Large intestine (tissue), 3 donors: ENCODE results near the gene TSGA10IP. TPM values are rescaled to one million over a fixed set of nuclear protein-coding genes. Genes with fewer than 3 reads are reported as not detected.

Experiments used
- DNase-seq, 2 donors: peaks; one replicate each; pipeline versions ENCODE4 v3.0.0 to v3.0.0-alpha.2; 2013
- H3K27ac ChIP-seq: one replicate; pipeline ENCODE4 v1.5.1; 2013; ENCODE audit warnings: low read length
- H3K27me3 ChIP-seq: 2 replicates; pipeline ENCODE4 v1.6.1; 2013; ENCODE audit warnings: low read length; ENCODE audit not compliant: control insufficient read depth, insufficient read depth
- H3K36me3 ChIP-seq: 2 replicates; pipeline ENCODE4 v1.6.1; 2013; ENCODE audit warnings: low read length; ENCODE audit not compliant: control insufficient read depth, insufficient read depth
- H3K4me1 ChIP-seq: one replicate; pipeline ENCODE4 v1.6.1; 2013; ENCODE audit warnings: low read length; ENCODE audit not compliant: control insufficient read depth, insufficient read depth
- H3K4me3 ChIP-seq: one replicate; pipeline ENCODE4 v1.5.1; 2013; ENCODE audit warnings: low read length
- H3K9me3 ChIP-seq: one replicate; pipeline ENCODE4 v1.6.1; 2013; ENCODE audit warnings: mild to moderate bottlenecking, low read depth, low read length, moderate library complexity; ENCODE audit not compliant: control insufficient read depth
- WGBS: methylation state at CpG from one replicate; pipeline ENCODE4 v1.1.5; 2013; ENCODE audit warnings: low lambda C conversion rate; ENCODE audit not compliant: insufficient coverage; 5-methylcytosine and 5-hydroxymethylcytosine counted together
- polyA plus RNA-seq: library from polyadenylated mRNA; unstranded; fragments of 120-200 nt; gene quantifications from one replicate; pipeline ENCODE4 v1.2.1, GENCODE V29; 2013

TSGA10IP gene
- polyA plus RNA-seq, 1 donor, result not detected

- no peak for DNase-seq
- H3K27me3 ChIP-seq, result peaks cover 63% of the 10 kb centered on the region
- no peaks in the 10 kb centered on the region for H3K36me3 ChIP-seq
- H3K4me1 ChIP-seq, result peaks cover 9% of the 10 kb centered on the region
- 67% methylated on average over 2 of the region's 8 CpGs for WGBS
- peaks cover 9% of the 10 kb centered on the region for H3K9me3 ChIP-seq
- H3K27ac ChIP-seq, result no peak overlapping the region
- no peak overlapping the region for H3K4me3 ChIP-seq
Measured at GRCh38 chr11:65903715-65904114, 41.6 kb upstream of the TSGA10IP start.

GRCh38 chr11:65906602-65907001 is 38.7 kb upstream of the TSGA10IP start:
- H3K4me1 ChIP-seq, result peaks cover 3% of the 10 kb centered on the region
- H3K9me3 ChIP-seq, result no peaks in the 10 kb centered on the region
- WGBS, result no CpG with 5 or more reads among the region's 5 CpGs
- no peaks in the 10 kb centered on the region for H3K36me3 ChIP-seq
- no peak for DNase-seq
- no peak overlapping the region for H3K4me3 ChIP-seq
- peaks cover 41% of the 10 kb centered on the region for H3K27me3 ChIP-seq
- no peak overlapping the region for H3K27ac ChIP-seq

- Histone ChIP-seq H3K27me3 (peaks cover 31% of the 10 kb centered on the region), H3K9me3 (no peaks in the 10 kb centered on the region), H3K27ac (no peak overlapping the region), H3K4me3 (no peak overlapping the region), H3K36me3 (no peaks in the 10 kb centered on the region), H3K4me1 (peaks cover 4% of the 10 kb centered on the region)
- WGBS, result no CpG with 5 or more reads among the region's 6 CpGs
- DNase-seq, result no peak
Measured at GRCh38 chr11:65907878-65908277, 37.4 kb upstream of the TSGA10IP start.

- Histone ChIP-seq H3K27ac (no peak overlapping the region), H3K4me1 (peaks cover 4% of the 10 kb centered on the region), H3K36me3 (peaks cover 6% of the 10 kb centered on the region), H3K4me3 (no peak overlapping the region), H3K27me3 (peaks cover 17% of the 10 kb centered on the region), H3K9me3 (no peaks in the 10 kb centered on the region)
- WGBS, result no CpG with 5 or more reads among the region's 14 CpGs
- DNase-seq, result peak in 1 of 2 donors; percentile 32
Measured at GRCh38 chr11:65911682-65912568, 33.4 kb upstream of the TSGA10IP start.

GRCh38 chr11:65912845-65913244 is 32.4 kb upstream of the TSGA10IP start:
- H3K4me3 ChIP-seq, result no peak overlapping the region
- no peak for DNase-seq
- peaks cover 11% of the 10 kb centered on the region for H3K4me1 ChIP-seq
- no CpG with 5 or more reads among the region's 4 CpGs for WGBS
- H3K27ac ChIP-seq, result no peak overlapping the region
- peaks cover 13% of the 10 kb centered on the region for H3K27me3 ChIP-seq
- peaks cover 9% of the 10 kb centered on the region for H3K36me3 ChIP-seq
- H3K9me3 ChIP-seq, result no peaks in the 10 kb centered on the region

- peaks cover 9% of the 10 kb centered on the region for H3K27me3 ChIP-seq
- DNase-seq, result no peak
- H3K27ac ChIP-seq, result no peak overlapping the region
- H3K9me3 ChIP-seq, result peaks cover 5% of the 10 kb centered on the region
- no CpG with 5 or more reads among the region's 10 CpGs for WGBS
- no peak overlapping the region for H3K4me3 ChIP-seq
- H3K4me1 ChIP-seq, result peaks cover 17% of the 10 kb centered on the region
- H3K36me3 ChIP-seq, result peaks cover 9% of the 10 kb centered on the region
Measured at GRCh38 chr11:65915101-65915820, 30.0 kb upstream of the TSGA10IP start.

- peaks cover 6% of the 10 kb centered on the region for H3K27me3 ChIP-seq
- H3K4me1 ChIP-seq, result peaks cover 22% of the 10 kb centered on the region
- no peak for DNase-seq
- H3K36me3 ChIP-seq, result peaks cover 10% of the 10 kb centered on the region
- H3K27ac ChIP-seq, result no peak overlapping the region
- no CpG with 5 or more reads among the region's 13 CpGs for WGBS
- peaks cover 5% of the 10 kb centered on the region for H3K9me3 ChIP-seq
- no peak overlapping the region for H3K4me3 ChIP-seq
Measured at GRCh38 chr11:65915821-65916251, 29.4 kb upstream of the TSGA10IP start.

- Histone ChIP-seq H3K4me1 (peaks cover 24% of the 10 kb centered on the region), H3K36me3 (peaks cover 11% of the 10 kb centered on the region), H3K9me3 (peaks cover 5% of the 10 kb centered on the region), H3K27ac (no peak overlapping the region), H3K4me3 (no peak overlapping the region), H3K27me3 (peaks cover 5% of the 10 kb centered on the region)
- DNase-seq, result no peak
- no CpG with 5 or more reads among the region's 7 CpGs for WGBS
Measured at GRCh38 chr11:65916391-65916790, 28.9 kb upstream of the TSGA10IP start.

GRCh38 chr11:65917077-65917433 is 28.2 kb upstream of the TSGA10IP start:
- H3K36me3 ChIP-seq, result peaks cover 15% of the 10 kb centered on the region
- WGBS, result no CpG with 5 or more reads among the region's 3 CpGs
- no peak for DNase-seq
- H3K27me3 ChIP-seq, result no peaks in the 10 kb centered on the region
- H3K27ac ChIP-seq, result no peak overlapping the region
- H3K4me1 ChIP-seq, result peaks cover 20% of the 10 kb centered on the region
- H3K9me3 ChIP-seq, result peaks cover 5% of the 10 kb centered on the region
- H3K4me3 ChIP-seq, result no peak overlapping the region

- Histone ChIP-seq H3K4me3 (peak overlapping the region; percentile 97), H3K27me3 (no peaks in the 10 kb centered on the region), H3K27ac (no peak overlapping the region), H3K9me3 (peaks cover 5% of the 10 kb centered on the region), H3K4me1 (peaks cover 20% of the 10 kb centered on the region), H3K36me3 (peaks cover 20% of the 10 kb centered on the region)
- no CpG with 5 or more reads among the region's 35 CpGs for WGBS
- no peak for DNase-seq
Measured at GRCh38 chr11:65917434-65918210, 27.7 kb upstream of the TSGA10IP start.
